ENCODE measurements around the gene WBP2.
"Not testable (repeated sequence)": the region's sequence is repeated elsewhere in the genome, so short reads cannot be mapped to it uniquely, and the experiment has no call there.

Gene WBP2

DNA sequence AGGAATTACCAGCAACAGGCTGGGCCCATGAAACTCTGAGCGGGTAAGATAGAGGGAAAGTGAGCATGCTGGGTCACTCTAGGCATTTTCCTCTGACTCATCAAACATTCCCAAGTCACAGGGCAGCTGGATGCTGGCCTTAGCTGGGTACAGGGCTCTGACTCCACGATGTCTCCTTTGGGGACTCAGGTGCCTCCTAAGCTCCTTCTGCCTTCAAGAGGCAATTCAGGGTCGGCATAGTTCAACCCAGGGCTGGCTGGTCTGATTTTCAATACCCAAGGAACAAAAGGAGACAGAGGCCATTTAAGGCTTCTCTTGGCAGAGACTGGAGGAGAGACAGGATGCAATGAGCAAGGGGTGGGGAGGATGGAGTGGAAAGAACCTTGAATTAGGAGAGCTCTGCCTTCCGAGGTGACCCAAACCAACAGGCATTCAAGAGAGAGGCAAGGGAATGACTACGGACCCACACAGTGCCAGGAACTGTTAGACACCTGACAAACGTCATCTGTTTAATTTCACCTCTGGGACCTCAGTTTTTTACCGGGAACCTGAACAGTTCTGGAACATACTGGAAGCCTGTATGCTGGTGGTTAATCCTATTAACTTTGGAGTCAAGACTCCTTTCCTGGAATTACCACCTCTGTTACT is 910 bp downstream of the WBP2 start:
- peaks cover 7 to 24% of the 10 kb centered on the region in 2 experiments for H3K36me3 ChIP-seq (ENCODE audit: control insufficient read depth in 2 of 2, insufficient read depth in 1 of 2, low read length in 2 of 2)
- H3K4me3 ChIP-seq (ENCODE audit: low read depth, low read length), result peak overlapping the region; percentile 74
- POLR2A ChIA-PET, result interaction anchor here (0.6 to 4.1 kb wide), 19 partner anchors 8 to 371 kb away, joined by 3 to 34 read pairs (median 6); partner anchors contain the start of genes TRIM47 and TRIM65
- TF ChIP-seq ZNF610 (tag by site-specific recombination; IDR thresholded peaks at IDR 0.05; ENCODE audit: borderline replicate concordance) (no peak), PRDM4 (tag by site-specific recombination; IDR thresholded peaks at IDR 0.05) (no peak), YY2 (tag by site-specific recombination; IDR thresholded peaks at IDR 0.05) (no peak), ZNF10 (tag by site-specific recombination; IDR thresholded peaks at IDR 0.05) (no peak), HOXC10 (CRISPR knock-in tag; IDR thresholded peaks at IDR 0.05) (no peak), ZNF335 (tag by site-specific recombination; conservative IDR thresholded peaks at IDR 0.05) (peak; percentile 66), ZBTB8A (tag by site-specific recombination; IDR thresholded peaks at IDR 0.05) (no peak), ZNF561 (tag by site-specific recombination; IDR thresholded peaks at IDR 0.05; ENCODE audit: borderline replicate concordance) (no peak), WT1 (tag by site-specific recombination; IDR thresholded peaks at IDR 0.05) (no peak), ZBTB17 (tag by site-specific recombination; IDR thresholded peaks at IDR 0.05) (peak; percentile 52; the same call in 1 of the 2 replicates), ZNF571 (tag by site-specific recombination; IDR thresholded peaks at IDR 0.05) (no peak), ZNF639 (tag by site-specific recombination; IDR thresholded peaks at IDR 0.05) (no peak), ZNF24 (tag by site-specific recombination; IDR thresholded peaks at IDR 0.05) (no peak), PRDM1 (tag by site-specific recombination; IDR thresholded peaks at IDR 0.05) (0 out of 2 replicates have a peak, but pooled peaks have one; percentile 15), ZNF391 (tag by site-specific recombination; IDR thresholded peaks at IDR 0.05; ENCODE audit: borderline replicate concordance, low read depth) (no peak), SCRT2 (tag by site-specific recombination; IDR thresholded peaks at IDR 0.05) (peak; percentile 90)
- TF ChIP-seq, protein P1, sequence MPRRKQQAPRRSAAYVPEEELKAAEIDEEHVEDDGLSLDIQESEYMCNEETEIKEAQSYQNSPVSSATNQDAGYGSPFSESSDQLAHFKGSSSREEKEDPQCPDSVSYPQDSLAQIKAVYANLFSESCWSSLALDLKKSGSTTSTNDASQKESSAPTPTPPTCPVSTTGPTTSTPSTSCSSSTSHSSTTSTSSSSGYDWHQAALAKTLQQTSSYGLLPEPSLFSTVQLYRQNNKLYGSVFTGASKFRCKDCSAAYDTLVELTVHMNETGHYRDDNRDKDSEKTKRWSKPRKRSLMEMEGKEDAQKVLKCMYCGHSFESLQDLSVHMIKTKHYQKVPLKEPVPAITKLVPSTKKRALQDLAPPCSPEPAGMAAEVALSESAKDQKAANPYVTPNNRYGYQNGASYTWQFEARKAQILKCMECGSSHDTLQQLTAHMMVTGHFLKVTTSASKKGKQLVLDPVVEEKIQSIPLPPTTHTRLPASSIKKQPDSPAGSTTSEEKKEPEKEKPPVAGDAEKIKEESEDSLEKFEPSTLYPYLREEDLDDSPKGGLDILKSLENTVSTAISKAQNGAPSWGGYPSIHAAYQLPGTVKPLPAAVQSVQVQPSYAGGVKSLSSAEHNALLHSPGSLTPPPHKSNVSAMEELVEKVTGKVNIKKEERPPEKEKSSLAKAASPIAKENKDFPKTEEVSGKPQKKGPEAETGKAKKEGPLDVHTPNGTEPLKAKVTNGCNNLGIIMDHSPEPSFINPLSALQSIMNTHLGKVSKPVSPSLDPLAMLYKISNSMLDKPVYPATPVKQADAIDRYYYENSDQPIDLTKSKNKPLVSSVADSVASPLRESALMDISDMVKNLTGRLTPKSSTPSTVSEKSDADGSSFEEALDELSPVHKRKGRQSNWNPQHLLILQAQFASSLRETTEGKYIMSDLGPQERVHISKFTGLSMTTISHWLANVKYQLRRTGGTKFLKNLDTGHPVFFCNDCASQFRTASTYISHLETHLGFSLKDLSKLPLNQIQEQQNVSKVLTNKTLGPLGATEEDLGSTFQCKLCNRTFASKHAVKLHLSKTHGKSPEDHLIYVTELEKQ (tag by site-specific recombination; IDR thresholded peaks at IDR 0.05; ENCODE audit: borderline replicate concordance), result no peak
- no peaks in the 10 kb centered on the region for H3K9me3 ChIP-seq (ENCODE audit: control insufficient read depth, insufficient read depth, low read depth, low read length)
- CTCF ChIA-PET, result interaction anchor here (0.5 to 3.8 kb wide), 8 partner anchors 9 to 164 kb away, joined by 3 to 10 read pairs (median 4); partner anchors contain the start of gene GALK1
- H3K4me1 ChIP-seq (ENCODE audit: control insufficient read depth, insufficient read depth, low read length), result peaks cover 8% of the 10 kb centered on the region
- H3K27ac ChIP-seq (ENCODE audit: extremely low read depth, low read depth, low read length), result peak overlapping the region; percentile 61

GRCh38 chr17:75853433-75853832 is 1.7 kb downstream of the WBP2 start:
- ChIA-PET POLR2A (interaction anchor here (0.6 to 4.1 kb wide), 5 partner anchors 9 to 77 kb away, joined by 4 to 34 read pairs (median 5); partner anchors contain the start of gene TRIM47), CTCF (interaction anchor here (0.5 to 3.8 kb wide), 4 partner anchors 8 to 88 kb away, joined by 3 to 10 read pairs (median 4); partner anchors contain the start of gene GALK1)
- H3K36me3 ChIP-seq (ENCODE audit: control insufficient read depth in 2 of 2, insufficient read depth in 1 of 2, low read length in 2 of 2), result peaks cover 7 to 32% of the 10 kb centered on the region in 2 experiments
- peaks cover 8% of the 10 kb centered on the region for H3K4me1 ChIP-seq (ENCODE audit: control insufficient read depth, insufficient read depth, low read length)
- no peak overlapping the region for H3K4me3 ChIP-seq (ENCODE audit: low read depth, low read length)
- no peak overlapping the region for H3K27ac ChIP-seq (ENCODE audit: extremely low read depth, low read depth, low read length)
- TF ChIP-seq ZNF394 (tag by site-specific recombination; IDR thresholded peaks at IDR 0.05; ENCODE audit: borderline replicate concordance) (no peak), ZNF423 (tag by site-specific recombination; IDR thresholded peaks at IDR 0.05) (no peak), TRIM28 (IDR thresholded peaks at IDR 0.05; ENCODE audit: borderline replicate concordance, low read length) (no peak)
- no peaks in the 10 kb centered on the region for H3K9me3 ChIP-seq (ENCODE audit: control insufficient read depth, insufficient read depth, low read depth, low read length)

- H3K9me3 ChIP-seq (ENCODE audit: control insufficient read depth, insufficient read depth, low read depth, low read length); H3K27ac ChIP-seq (ENCODE audit: extremely low read depth, low read depth, low read length); POLR2A ChIA-PET; H3K4me3 ChIP-seq (ENCODE audit: low read depth, low read length); H3K4me1 ChIP-seq (ENCODE audit: control insufficient read depth, insufficient read depth, low read length): not testable (repeated sequence)
- peaks cover 7 to 49% of the 10 kb centered on the region in 2 experiments for H3K36me3 ChIP-seq (ENCODE audit: control insufficient read depth in 2 of 2, insufficient read depth in 1 of 2, low read length in 2 of 2)
- CTCF ChIA-PET, result interaction anchor here (2.5 to 3.8 kb wide), 2 partner anchors 10 to 22 kb away, joined by 10 to 12 read pairs; no protein-coding TSS in a partner anchor
Measured at GRCh38 chr17:75851693-75851991, 3.5 kb downstream of the WBP2 start.

All from HEK293 (cell line).